GM13976 (cell line): ENCODE results near the gene RPL18.

ENCODE experiments used
- DNase-seq: peaks from one replicate; pipeline ENCODE4 v3.0.0; 2012; ENCODE audit warnings: low spot score
- in situ Hi-C: fragments of 300-500 bp; cut with MboI; formaldehyde crosslinking; loops from one replicate; pipeline ENCODE4 v1.12.0; 2022; ENCODE audit warnings: low sequenced_read_pairs, mixed read lengths, inconsistent platforms; ENCODE audit not compliant: unreplicated experiment
- TF ChIP-seq, protein P1 (sequence below): IDR thresholded peaks from 2 replicates; pipeline ENCODE4 v1.5.1; 2012; ENCODE audit warnings: borderline replicate concordance, mild to moderate bottlenecking; ENCODE audit not compliant: insufficient read depth; ENCODE audit errors: extremely low read depth, missing control alignments, control extremely low read depth

RPL18 gene

DNA sequence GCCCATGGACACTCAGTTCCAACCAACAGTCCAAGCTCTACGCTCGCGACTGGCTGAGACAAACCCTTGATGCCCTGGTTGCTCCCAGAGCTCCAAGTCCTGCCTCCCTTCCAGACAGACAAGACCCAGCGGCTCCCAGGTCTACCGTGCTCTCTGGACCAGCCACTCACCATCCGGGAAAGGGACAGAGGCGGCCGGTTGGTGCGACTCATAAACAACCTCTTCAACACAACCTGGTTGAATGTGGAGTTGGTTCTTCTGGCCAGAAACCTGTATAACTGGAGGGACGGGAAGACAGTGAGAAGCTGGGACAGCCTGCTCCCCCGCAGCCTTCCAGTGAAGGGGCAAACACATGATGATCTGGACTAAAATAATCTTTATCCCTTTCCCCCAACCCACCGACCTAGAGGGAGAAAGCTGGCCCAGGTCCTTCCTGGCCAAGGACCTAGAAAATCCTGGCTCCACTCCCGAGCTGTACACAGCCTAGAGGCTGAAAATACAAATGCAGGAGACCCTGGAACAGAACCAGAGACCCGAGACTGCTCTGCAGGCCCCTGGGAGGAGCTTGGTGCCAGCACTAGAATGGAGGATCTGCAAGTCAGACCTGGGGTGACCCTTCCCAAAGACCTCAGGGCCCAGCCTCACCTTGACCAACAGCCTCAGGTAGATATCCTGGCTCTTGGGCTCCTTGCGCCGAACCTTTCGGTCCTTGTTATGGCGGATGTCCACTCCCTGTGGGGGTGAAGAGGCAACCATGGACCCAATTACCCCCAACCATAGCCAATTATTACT is 1.6 kb downstream of the RPL18 start:
- TF ChIP-seq, protein P1, sequence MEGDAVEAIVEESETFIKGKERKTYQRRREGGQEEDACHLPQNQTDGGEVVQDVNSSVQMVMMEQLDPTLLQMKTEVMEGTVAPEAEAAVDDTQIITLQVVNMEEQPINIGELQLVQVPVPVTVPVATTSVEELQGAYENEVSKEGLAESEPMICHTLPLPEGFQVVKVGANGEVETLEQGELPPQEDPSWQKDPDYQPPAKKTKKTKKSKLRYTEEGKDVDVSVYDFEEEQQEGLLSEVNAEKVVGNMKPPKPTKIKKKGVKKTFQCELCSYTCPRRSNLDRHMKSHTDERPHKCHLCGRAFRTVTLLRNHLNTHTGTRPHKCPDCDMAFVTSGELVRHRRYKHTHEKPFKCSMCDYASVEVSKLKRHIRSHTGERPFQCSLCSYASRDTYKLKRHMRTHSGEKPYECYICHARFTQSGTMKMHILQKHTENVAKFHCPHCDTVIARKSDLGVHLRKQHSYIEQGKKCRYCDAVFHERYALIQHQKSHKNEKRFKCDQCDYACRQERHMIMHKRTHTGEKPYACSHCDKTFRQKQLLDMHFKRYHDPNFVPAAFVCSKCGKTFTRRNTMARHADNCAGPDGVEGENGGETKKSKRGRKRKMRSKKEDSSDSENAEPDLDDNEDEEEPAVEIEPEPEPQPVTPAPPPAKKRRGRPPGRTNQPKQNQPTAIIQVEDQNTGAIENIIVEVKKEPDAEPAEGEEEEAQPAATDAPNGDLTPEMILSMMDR: no peak
- in situ Hi-C loops: no loop called here
- DNase-seq: no peak

DNA sequence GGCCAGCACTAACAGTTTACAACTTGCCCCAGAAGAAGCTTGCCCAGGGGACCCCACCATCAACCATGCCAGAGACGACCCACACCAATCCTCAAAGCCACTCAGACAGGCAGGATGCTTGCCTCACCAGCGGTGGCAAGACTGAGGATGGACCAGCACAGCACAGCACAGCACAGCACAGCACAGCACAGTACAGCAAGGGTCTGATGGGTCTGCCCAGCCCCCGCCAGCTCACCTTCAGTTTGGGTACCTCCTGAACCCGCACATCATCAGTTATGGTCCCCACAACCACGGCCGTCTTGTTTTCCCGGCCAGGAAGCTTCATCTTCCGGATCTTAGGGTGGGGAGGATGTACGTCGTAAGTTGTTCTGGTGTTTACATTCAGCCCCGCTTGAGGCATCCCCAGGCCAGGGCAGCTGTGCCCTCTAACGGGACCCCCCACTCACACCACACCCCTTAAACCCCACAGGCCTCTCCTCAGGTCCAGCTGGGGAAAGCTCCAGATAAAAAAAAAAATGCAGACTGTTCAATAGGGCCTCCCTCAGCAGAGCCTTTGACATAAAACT is 2.4 kb downstream of the RPL18 start:
- no peak for DNase-seq
- in situ Hi-C loops: no loop called here
- TF ChIP-seq, protein P1: no peak

DNA sequence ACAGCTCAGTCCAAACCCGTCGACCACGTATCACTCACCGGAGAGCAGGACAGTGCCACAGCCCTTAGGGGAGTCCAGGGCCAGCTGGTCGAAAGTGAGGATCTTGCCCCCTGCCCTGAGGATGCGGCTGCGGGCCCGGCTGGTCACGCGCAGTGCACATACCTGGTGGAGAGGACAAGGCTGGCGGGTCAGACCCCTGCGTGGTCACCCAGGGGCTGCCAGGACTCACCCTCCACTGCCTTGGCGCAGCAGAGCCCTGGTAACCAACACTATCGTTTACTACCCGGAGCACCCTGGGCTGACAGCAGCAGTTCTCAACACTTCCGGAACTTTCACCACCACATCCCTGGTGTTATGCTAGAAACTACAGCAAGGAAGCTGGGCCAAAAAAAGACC is 2.9 kb downstream of the RPL18 start:
- in situ Hi-C loops: no loop called here
- no peak for DNase-seq
- TF ChIP-seq, protein P1: no peak

DNA sequence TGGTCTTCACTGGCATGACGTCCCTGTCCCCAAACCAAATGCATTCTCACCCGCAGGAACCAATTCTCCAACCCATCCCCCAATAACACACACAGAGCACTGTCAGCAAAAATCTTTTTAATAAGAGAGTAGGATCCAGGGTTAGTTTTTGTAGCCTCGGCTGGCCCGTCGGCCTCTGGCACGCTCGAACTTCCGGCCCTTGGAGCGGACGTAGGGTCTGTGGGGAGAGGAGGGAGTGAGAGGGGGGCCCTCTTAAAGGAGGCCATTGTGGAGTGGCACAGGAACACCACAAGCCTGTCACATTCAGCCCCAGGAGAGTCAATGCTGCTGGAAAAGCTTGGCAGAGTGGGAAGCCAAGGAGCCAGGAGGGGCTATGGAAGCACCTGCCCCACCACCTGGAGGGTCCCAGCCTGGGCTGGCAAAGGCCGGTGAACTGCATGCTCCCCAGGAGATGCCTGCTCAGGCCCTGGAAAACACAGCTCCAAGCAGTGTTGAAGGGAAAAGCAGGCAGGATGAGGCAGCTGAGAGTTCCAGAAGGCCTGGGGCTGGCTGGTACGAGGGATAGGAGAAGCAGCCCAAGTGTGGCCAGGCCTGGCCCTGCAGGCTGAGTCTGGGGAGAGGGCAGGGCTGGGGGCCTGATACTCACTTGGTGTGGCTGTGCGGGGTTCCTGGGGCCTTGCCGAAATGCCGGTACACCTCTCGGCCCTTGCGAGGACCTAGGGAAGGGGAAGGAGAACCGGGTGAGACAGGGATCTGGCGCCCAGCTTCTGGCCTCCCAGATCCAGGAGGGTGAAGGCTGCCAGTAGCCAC is 3.5 kb downstream of the RPL18 start:
- in situ Hi-C loops: no loop called here
- TF ChIP-seq, protein P1: no peak
- no peak for DNase-seq

DNA sequence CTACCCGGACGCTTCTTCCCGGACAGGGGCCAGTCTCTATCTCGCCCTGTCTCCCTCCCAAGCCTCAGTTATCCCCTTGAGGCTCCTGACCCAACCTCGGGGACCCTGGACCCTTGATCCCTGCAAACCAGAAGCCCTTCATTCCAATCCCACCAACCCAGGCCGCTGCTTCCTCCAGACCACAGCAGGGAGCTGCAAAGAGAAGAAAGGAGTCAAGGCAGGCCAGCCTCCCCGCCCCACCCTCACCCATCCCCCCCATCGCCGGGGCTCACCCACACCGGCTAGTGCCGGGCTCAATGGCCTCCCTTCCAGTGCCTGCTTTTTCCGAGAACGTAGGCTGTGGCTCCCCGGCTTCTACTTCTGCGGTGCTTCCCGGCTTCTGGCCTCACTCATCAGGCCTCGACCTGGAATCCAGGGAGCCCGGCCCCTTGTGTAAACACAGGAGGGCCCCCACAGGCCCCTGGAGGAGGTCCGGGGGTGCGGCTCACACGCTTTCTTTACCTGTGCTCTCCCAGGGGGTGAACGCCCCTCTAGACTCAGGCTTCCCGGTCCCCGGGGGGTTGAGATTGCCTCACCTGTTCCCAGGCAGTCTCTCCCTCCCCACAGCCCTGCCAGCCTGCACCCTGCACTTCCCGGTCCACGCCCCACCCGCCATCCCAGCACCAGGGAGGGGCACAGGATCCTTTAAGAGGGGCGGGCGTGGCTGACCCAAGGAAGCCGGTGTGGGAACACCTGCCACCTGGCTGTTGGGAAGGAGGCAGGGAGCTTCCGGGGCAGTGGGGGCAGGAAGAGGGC is 4.3 kb downstream of the RPL18 start, which contains the start of gene FAM83E:
Gene FAM83E, minus strand, starts transcription at position 641 of the 795 bp plus-strand sequence. CDS start 1,704 bp downstream, outside the sequence.
- TF ChIP-seq, protein P1: no peak
- peak; percentile 48 for DNase-seq
- in situ Hi-C loops: no loop called here
